ENCODE data around the gene MYL11.

Gene MYL11

DNA sequence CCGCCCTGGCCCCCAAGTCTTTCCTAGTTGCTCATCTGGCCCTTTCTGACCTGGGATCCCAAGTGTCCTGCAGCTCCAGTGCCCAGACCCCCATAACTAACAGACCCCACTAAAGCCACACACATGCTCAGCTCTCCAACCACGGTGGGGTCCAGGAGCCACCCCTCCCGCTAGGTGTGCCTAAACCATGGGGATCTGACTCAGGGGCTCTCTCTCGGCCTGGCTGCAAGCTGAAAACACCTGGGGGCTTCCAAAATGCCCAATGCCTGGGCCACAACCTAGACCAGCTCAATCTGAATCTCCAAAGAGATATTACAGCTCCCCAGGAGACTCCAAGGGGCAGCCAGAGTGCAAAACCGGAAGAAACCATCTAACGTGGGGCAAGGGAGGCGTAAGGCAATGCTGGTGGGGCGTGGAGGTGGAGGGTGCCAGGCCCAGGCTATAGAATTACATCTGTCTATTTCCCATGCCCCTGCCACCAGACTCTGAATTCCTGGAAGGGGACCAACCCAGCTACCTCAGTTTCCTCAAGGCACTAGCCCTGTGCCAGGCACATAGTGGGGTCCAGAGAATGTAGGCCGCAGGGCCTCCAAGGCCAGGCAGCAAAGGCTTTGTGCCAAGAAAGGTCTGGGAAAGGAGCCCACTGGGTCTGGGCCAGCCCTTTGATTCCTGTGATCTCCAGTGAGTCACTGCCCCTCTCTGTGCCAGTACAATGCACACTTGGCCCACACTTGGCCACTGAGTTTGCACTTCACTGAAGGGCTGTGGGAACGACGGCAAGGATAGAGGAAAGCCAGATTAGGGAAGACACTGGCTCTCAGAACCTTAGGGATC is 22.8 kb upstream of the MYL11 start:
- no peaks in the 10 kb centered on the region for H3K9me3 ChIP-seq (ENCODE audit: low read depth, low read length)
- DNase-seq (ENCODE audit: low read depth, low spot score): no peak
- H3K27ac ChIP-seq: no peak overlapping the region
- H3K4me3 ChIP-seq: no peak overlapping the region
- TF ChIP-seq EZH2 (IDR thresholded peaks at IDR 0.05): no peak
- no peak for TF ChIP-seq FOXP2 (optimal IDR thresholded peaks at IDR 0.05; ENCODE audit: control extremely low read depth, extremely low read length, insufficient read depth)
- TF ChIP-seq POLR2AphosphoS5 (IDR thresholded peaks at IDR 0.05; ENCODE audit: borderline replicate concordance, low read depth, low read length): no peak
- H3K36me3 ChIP-seq (ENCODE audit: insufficient read depth, low read length): peaks cover 31% of the 10 kb centered on the region; the same call in 1 of the 2 replicates
- H3K9ac ChIP-seq (ENCODE audit: insufficient read length): no peak overlapping the region

DNA sequence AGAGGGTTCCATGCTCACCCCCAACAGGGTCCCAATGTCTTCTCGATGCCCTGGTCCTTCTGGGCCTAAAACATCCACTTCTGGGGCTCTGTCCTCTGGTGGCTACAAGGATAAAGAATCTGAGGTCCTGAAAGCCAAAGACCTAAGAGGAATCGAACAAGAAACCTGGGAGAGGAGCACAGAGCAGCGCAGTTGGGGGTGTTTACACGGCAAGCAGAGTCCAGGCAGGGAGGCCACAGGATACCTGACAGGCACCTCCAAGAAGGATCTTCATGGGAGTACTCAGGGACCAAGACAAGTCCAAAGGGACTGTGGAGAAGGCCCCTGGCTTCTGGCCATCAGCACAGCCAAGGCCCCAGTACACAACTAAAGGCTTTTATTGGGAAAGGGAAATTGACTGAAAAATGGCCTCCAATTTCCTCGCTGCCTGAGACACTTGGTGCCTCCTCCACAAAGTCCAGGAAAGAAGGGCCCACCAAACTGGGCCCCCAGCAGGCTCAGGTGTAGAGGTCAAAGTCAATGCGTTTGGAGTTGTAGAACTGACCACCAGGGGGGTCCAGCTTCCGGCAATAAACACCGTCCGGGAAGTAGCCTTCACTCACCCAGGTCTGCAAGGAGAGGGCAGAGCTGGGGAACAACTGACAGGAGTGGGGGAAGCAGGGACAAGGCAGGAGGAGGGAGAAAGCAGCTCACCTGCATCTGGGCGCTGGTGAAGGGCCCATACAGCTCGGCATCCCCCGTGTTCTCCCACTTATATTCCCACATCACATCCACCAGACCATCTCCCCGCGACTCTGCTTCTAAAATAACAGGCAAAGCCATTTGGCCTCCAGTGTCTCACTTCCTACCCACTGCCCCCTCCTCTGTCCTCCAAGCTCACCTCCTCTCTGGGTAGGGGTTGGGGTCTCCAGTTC is 21.9 kb upstream of the MYL11 start:
- Histone ChIP-seq H3K27ac (no peak overlapping the region), H3K4me3 (no peak overlapping the region), H3K9me3 (ENCODE audit: low read depth, low read length) (no peaks in the 10 kb centered on the region), H3K36me3 (ENCODE audit: insufficient read depth, low read length) (peaks cover 37% of the 10 kb centered on the region; the same call in 1 of the 2 replicates), H3K9ac (ENCODE audit: insufficient read length) (no peak overlapping the region)
- TF ChIP-seq FOXP2 (optimal IDR thresholded peaks at IDR 0.05; ENCODE audit: control extremely low read depth, extremely low read length, insufficient read depth) (no peak), EZH2 (IDR thresholded peaks at IDR 0.05) (no peak), POLR2AphosphoS5 (IDR thresholded peaks at IDR 0.05; ENCODE audit: borderline replicate concordance, low read depth, low read length) (no peak)
- DNase-seq (ENCODE audit: low read depth, low spot score): no peak

DNA sequence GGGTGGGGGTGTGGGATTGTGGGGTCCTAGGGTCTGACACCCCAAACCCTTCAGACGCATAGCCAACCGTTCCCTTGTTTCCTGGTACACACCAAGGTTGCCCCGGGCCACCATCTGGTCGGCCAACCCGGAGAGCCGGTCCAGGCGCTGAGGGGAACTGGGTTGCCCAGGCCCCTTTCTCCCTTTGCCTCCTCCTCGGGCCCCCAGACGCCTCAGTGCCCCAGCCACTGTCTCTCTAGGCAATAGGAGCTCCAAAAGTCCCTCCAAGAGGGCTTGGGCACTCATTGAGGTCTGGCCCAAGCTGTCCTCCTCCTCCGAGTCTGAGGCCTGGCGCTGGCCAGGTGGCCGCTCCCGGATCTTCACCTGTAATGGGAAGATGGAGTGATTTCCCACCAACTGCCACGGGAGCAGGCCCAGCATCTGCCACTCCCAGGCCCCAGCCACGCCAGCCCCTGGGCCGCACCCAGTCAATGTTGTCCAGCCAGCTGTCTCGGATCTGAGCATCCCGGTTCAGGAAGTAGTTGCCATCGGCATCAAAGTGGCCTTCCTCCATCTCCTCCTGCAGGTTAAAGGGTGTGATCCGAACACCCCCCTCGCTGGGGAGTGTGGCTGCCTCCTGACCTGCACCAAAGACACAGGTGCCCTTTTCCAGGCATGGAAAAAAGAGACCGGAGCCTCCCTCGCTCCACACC is 21.0 kb upstream of the MYL11 start:
- peak overlapping the region; percentile 95 for H3K9ac ChIP-seq (ENCODE audit: insufficient read length)
- H3K9me3 ChIP-seq (ENCODE audit: low read depth, low read length): no peaks in the 10 kb centered on the region
- no peak for TF ChIP-seq POLR2AphosphoS5 (IDR thresholded peaks at IDR 0.05; ENCODE audit: borderline replicate concordance, low read depth, low read length)
- no peak for TF ChIP-seq EZH2 (IDR thresholded peaks at IDR 0.05)
- no peak for TF ChIP-seq FOXP2 (optimal IDR thresholded peaks at IDR 0.05; ENCODE audit: control extremely low read depth, extremely low read length, insufficient read depth)
- no peak overlapping the region for H3K27ac ChIP-seq
- no peak for DNase-seq (ENCODE audit: low read depth, low spot score)
- peaks cover 41% of the 10 kb centered on the region; the same call in 1 of the 2 replicates for H3K36me3 ChIP-seq (ENCODE audit: insufficient read depth, low read length)
- H3K4me3 ChIP-seq: peak overlapping the region; percentile 93

GRCh38 chr16:30354423-30355143 is 20.0 kb upstream of the MYL11 start:
- no peak for DNase-seq (ENCODE audit: low read depth, low spot score)
- peak overlapping the region; percentile 93 for H3K4me3 ChIP-seq
- peak overlapping the region; percentile 95 for H3K9ac ChIP-seq (ENCODE audit: insufficient read length)
- H3K36me3 ChIP-seq (ENCODE audit: insufficient read depth, low read length): peaks cover 48% of the 10 kb centered on the region; the same call in 1 of the 2 replicates
- TF ChIP-seq POLR2AphosphoS5 (IDR thresholded peaks at IDR 0.05; ENCODE audit: borderline replicate concordance, low read depth, low read length): no peak
- TF ChIP-seq EZH2 (IDR thresholded peaks at IDR 0.05): no peak
- no peak for TF ChIP-seq FOXP2 (optimal IDR thresholded peaks at IDR 0.05; ENCODE audit: control extremely low read depth, extremely low read length, insufficient read depth)
- peak overlapping the region; percentile 39; the same call in 1 of the 2 replicates for H3K27ac ChIP-seq
- no peaks in the 10 kb centered on the region for H3K9me3 ChIP-seq (ENCODE audit: low read depth, low read length)

DNA sequence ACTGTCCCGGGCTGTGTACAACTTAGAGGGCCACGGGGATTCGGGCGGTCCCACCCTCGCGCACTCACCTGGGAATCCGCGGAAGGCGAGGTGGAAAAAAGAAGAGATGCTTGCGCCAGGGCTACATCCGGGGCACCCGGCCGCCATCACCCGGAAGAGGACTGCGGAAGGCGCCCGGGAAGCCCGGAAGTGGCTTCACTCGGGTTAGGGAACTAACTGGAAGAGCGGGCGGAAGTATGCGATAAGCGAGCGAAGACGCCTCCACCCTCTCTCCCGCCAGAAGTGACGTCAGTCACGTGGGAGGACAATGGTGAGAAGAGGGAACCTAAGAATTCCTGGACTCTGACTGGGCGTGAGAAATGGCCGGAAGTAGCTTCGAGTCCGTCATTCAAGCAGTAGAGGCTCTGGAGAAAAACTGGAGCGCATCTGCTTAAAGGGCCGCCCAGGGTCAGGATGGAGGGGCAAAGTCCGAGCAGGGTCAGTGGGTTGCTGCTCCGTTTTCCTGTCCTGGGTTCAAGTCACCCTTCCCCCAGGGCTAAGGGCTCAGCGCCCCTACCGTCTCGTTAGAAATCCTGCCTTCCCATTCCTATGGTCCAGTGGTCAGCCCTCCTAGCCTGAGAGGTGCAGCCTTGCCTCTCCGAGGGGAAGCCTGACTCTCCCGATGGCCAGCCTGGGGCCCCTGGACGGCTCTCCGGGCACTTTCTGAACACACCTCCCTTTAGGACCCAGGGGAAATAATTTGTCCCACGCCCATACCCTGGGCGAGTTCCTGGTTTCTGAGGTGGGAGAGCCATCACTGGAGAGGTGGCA is 19.3 kb upstream of the MYL11 start, which contains the start of gene CD2BP2:
Gene CD2BP2 (minus strand): TSS at position 165 of the 810 bp plus-strand sequence. CDS start 627 bp downstream, outside the sequence.
- Histone ChIP-seq H3K4me3 (peak within 1 kb of the TSS; percentile 93), H3K9me3 (ENCODE audit: low read depth, low read length) (no peaks in the 10 kb centered on the region), H3K9ac (ENCODE audit: insufficient read length) (peak within 1 kb of the TSS; percentile 95), H3K36me3 (ENCODE audit: insufficient read depth, low read length) (peaks cover 49% of the 10 kb centered on the region; the same call in 1 of the 2 replicates), H3K27ac (peak within 1 kb of the TSS; percentile 82)
- DNase-seq (ENCODE audit: low read depth, low spot score): peak; percentile 80
- TF ChIP-seq POLR2AphosphoS5 (IDR thresholded peaks at IDR 0.05; ENCODE audit: borderline replicate concordance, low read depth, low read length) (peak; percentile 62; the same call in 1 of the 2 replicates), FOXP2 (optimal IDR thresholded peaks at IDR 0.05; ENCODE audit: control extremely low read depth, extremely low read length, insufficient read depth) (peak; percentile 40), EZH2 (IDR thresholded peaks at IDR 0.05) (no peak)

GRCh38 chr16:30355954-30356308 is 18.7 kb upstream of the MYL11 start:
- Histone ChIP-seq H3K9me3 (ENCODE audit: low read depth, low read length) (no peaks in the 10 kb centered on the region), H3K27ac (peak overlapping the region; percentile 82), H3K36me3 (ENCODE audit: insufficient read depth, low read length) (peaks cover 44% of the 10 kb centered on the region; the same call in 1 of the 2 replicates), H3K4me3 (peak overlapping the region; percentile 93), H3K9ac (ENCODE audit: insufficient read length) (peak overlapping the region; percentile 78)
- TF ChIP-seq EZH2 (IDR thresholded peaks at IDR 0.05) (no peak), POLR2AphosphoS5 (IDR thresholded peaks at IDR 0.05; ENCODE audit: borderline replicate concordance, low read depth, low read length) (no peak), FOXP2 (optimal IDR thresholded peaks at IDR 0.05; ENCODE audit: control extremely low read depth, extremely low read length, insufficient read depth) (no peak)
- DNase-seq (ENCODE audit: low read depth, low spot score): no peak

Data from SK-N-MC (cell line).